GM19099 (cell line): ENCODE data around the gene TCEAL7.

Source experiments
- POLR2A ChIP-seq: IDR thresholded peaks from 3 replicates; pipeline ENCODE4 v1.6.1; 2011; ENCODE audit warnings: low read depth; ENCODE audit not compliant: insufficient read length; ENCODE audit errors: extremely low read depth

Gene TCEAL7

GRCh38 chrX:103360092-103360491, 30.1 kb downstream of the TCEAL7 start:
- no peak for TF ChIP-seq POLR2A

- TF ChIP-seq POLR2A, result no peak
Measured at GRCh38 chrX:103360916-103361315, 30.9 kb downstream of the TCEAL7 start.

GRCh38 chrX:103361798-103362197, 31.8 kb downstream of the TCEAL7 start:
- TF ChIP-seq POLR2A, result no peak

- no peak for TF ChIP-seq POLR2A
Measured at GRCh38 chrX:103362474-103362873, 32.4 kb downstream of the TCEAL7 start.

- no peak for TF ChIP-seq POLR2A
Measured at GRCh38 chrX:103363046-103363445, 33.0 kb downstream of the TCEAL7 start.

GRCh38 chrX:103367502-103367901, 37.5 kb downstream of the TCEAL7 start:
- TF ChIP-seq POLR2A, result no peak

GRCh38 chrX:103369479-103369878, 39.4 kb downstream of the TCEAL7 start:
- no peak for TF ChIP-seq POLR2A

- no peak for TF ChIP-seq POLR2A
Measured at GRCh38 chrX:103372886-103373285, 42.8 kb downstream of the TCEAL7 start.

- no peak for TF ChIP-seq POLR2A
Measured at GRCh38 chrX:103373581-103373980, 43.5 kb downstream of the TCEAL7 start.

GRCh38 chrX:103376118-103376978, 46.3 kb downstream of the TCEAL7 start, which contains the start of gene BEX3:
BEX3 (plus strand) TSS chrX:103376538; CDS start chrX:103377522, 984 bp downstream.
- no peak for TF ChIP-seq POLR2A

GRCh38 chrX:103376979-103377324, 46.9 kb downstream of the TCEAL7 start:
- no peak for TF ChIP-seq POLR2A

GRCh38 chrX:103378990-103379389, 49.0 kb downstream of the TCEAL7 start:
- TF ChIP-seq POLR2A, result no peak
